GM23248 (cell line): Measurements from ENCODE around the gene ZNF143. TPM values are rescaled to one million over a fixed set of nuclear protein-coding genes. Genes with fewer than 3 reads are reported as not detected.
A peak's percentile ranks its signal among the peaks of the same experiment; 100 is the strongest.

Source experiments
- DNase-seq: peaks from one replicate; pipeline ENCODE4 v3.0.0-alpha.2; 2015
- H2AFZ ChIP-seq: fragments of 200-600 bp; sonication (generic); 2 replicates; pipeline ENCODE4 v1.6.1; 2016; ENCODE audit warnings: antibody characterized with exemption
- H3F3A ChIP-seq: fragments of 200-600 bp; sonication (generic); 2 replicates; pipeline ENCODE4 v1.6.1; 2016; ENCODE audit warnings: mild to moderate bottlenecking, antibody characterized with exemption, mixed run types; ENCODE audit not compliant: insufficient read depth
- H3K27ac ChIP-seq: fragments of 200-600 bp; sonication (generic); 2 replicates; pipeline ENCODE4 v1.5.1; 2016; ENCODE audit warnings: mild to moderate bottlenecking
- H3K27me3 ChIP-seq: fragments of 200-600 bp; sonication (generic); replicated peaks from 2 replicates; pipeline ENCODE4 v1.6.1; 2016; ENCODE audit warnings: mild to moderate bottlenecking; ENCODE audit not compliant: insufficient read depth
- H3K36me3 ChIP-seq: fragments of 200-600 bp; sonication (generic); 2 replicates; pipeline ENCODE4 v1.6.1; 2016; ENCODE audit warnings: low read depth, mild to moderate bottlenecking
- H3K4me1 ChIP-seq: fragments of 200-600 bp; sonication (generic); 2 replicates; pipeline ENCODE4 v1.6.1; 2016; ENCODE audit warnings: mild to moderate bottlenecking; ENCODE audit not compliant: insufficient read depth
- H3K4me2 ChIP-seq: fragments of 200-600 bp; sonication (generic); one replicate; pipeline ENCODE4 v1.6.1; 2016; ENCODE audit warnings: mild to moderate bottlenecking; ENCODE audit not compliant: unreplicated experiment
- H3K4me3 ChIP-seq: fragments of 200-600 bp; sonication (generic); 2 replicates; pipeline ENCODE4 v1.5.1; 2016; ENCODE audit warnings: mild to moderate bottlenecking
- H3K79me2 ChIP-seq: fragments of 200-600 bp; sonication (generic); 2 replicates; pipeline ENCODE4 v1.6.1; 2016; ENCODE audit warnings: mild to moderate bottlenecking; ENCODE audit not compliant: insufficient read depth
- H3K9ac ChIP-seq: fragments of 200-600 bp; sonication (generic); 2 replicates; pipeline ENCODE4 v1.6.1; 2016; ENCODE audit warnings: mild to moderate bottlenecking
- H3K9me2 ChIP-seq: fragments of 200-600 bp; sonication (generic); 2 replicates; pipeline ENCODE4 v1.6.1; 2016; ENCODE audit warnings: mixed run types, mild to moderate bottlenecking, moderate library complexity; ENCODE audit not compliant: insufficient read depth
- H3K9me3 ChIP-seq: fragments of 200-600 bp; sonication (generic); one replicate; pipeline ENCODE4 v1.6.1; 2017; ENCODE audit warnings: low read depth
- H4K20me1 ChIP-seq: fragments of 200-600 bp; sonication (generic); 2 replicates; pipeline ENCODE4 v1.6.0; 2016; ENCODE audit not compliant: insufficient read depth
- EZH2 ChIP-seq: fragments of 200-600 bp; sonication (generic); IDR thresholded peaks from 2 replicates; pipeline ENCODE4 v1.6.1; 2018; ENCODE audit warnings: antibody characterized with exemption, mild to moderate bottlenecking; ENCODE audit not compliant: insufficient read depth, poor library complexity, severe bottlenecking
- EZH2phosphoT487 ChIP-seq: fragments of 200-600 bp; sonication (generic); IDR thresholded peaks from 2 replicates; pipeline ENCODE4 v1.6.1; 2018; ENCODE audit warnings: antibody characterized with exemption, moderate library complexity, mild to moderate bottlenecking, low read depth; ENCODE audit not compliant: insufficient read depth
- WGBS, 2 experiments: methylation state at CpG; one replicate each; pipeline ENCODE4 v1.1.6; 2015 to 2017; ENCODE audit warnings: low lambda C conversion rate in 2 of 2, low coverage in 1 of 2; ENCODE audit errors: missing lambda C conversion rate in 2 of 2; 5-methylcytosine and 5-hydroxymethylcytosine counted together
- in situ Hi-C: fragments of 300-500 bp; cut with MboI; formaldehyde crosslinking; loops from 2 replicates; pipeline ENCODE4 v1.15.0; 2020
- polyA plus RNA-seq: library from polyadenylated mRNA; unstranded; fragments of >200 nt; fragmentation: Nextera tagmentation; extraction: Ambion mirVana; gene quantifications from 2 replicates; pipeline ENCODE4 v1.2.1, GENCODE V29; 2016
- total RNA-seq: library from RNA; depleted of rRNA; stranded (reverse); fragments of >200 nt; shearing (Covaris generic); gene quantifications from 2 replicates; pipeline ENCODE4 v1.2.3, GENCODE V29; 2014

ZNF143 gene
- total and polyA plus RNA-seq, 2 experiments from 2014 or later = 16.7 to 20.5 TPM

DNA sequence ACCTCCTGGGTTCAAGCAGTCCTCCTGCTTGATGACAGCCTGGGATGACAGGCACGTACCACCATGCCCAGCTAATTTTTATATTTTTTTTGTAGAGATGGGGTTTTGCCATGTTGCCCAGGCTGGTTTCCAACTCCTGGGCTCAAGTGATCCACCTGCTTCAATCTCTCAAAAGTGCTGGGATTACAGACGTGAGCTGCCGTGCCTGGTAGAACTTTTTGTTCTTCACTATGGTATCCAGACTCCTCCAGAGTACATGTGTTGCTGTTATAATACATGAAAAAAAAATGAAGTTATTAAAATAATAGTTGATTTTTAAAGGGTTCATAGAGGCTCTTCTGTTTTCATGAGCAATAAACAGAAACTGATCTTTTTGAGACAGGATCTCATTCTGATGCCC is 29.6 kb downstream of the ZNF143 start:
- Histone ChIP-seq H3K36me3 (peaks cover 13% of the 10 kb centered on the region; the same call in 1 of the 2 replicates), H4K20me1 (no peaks in the 10 kb centered on the region), H3K79me2 (peaks cover 4% of the 10 kb centered on the region; the same call in 1 of the 2 replicates), H3K27me3 (no peaks in the 10 kb centered on the region), H3K4me3 (no peak overlapping the region), H3K4me1 (peaks cover 31% of the 10 kb centered on the region), H3K27ac (peak overlapping the region; percentile 56; the same call in 1 of the 2 replicates), H2AFZ (no peak overlapping the region), H3K9me3 (no peaks in the 10 kb centered on the region), H3K4me2 (no peak overlapping the region), H3F3A (peaks cover 25% of the 10 kb centered on the region), H3K9me2 (no peaks in the 10 kb centered on the region), H3K9ac (no peak overlapping the region)
- in situ Hi-C loops = no loop called here
- WGBS, 2 experiments = 94 to 97% methylated on average over 3 of the region's 3 CpGs
- TF ChIP-seq EZH2phosphoT487 = no peak
- TF ChIP-seq EZH2 = no peak
- no peak for DNase-seq

DNA sequence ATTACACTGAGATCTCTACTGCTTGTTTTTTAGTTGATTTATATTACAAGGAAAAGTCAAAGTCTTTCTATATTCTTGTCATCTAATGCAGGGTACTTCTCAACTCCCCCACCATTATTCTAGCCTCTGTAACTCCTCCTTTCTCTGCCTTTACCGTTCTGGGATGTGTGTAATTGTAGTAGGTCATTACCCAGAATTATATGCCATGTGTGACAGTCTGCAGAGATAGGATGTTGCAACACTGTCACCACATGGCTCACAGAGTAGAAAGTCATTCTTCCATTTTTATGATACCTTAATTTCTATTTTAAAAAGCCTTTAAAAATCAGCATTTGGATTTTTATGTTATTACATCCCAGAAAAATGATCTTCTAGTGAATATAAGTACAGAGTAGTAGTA is 32.7 kb downstream of the ZNF143 start:
- Histone ChIP-seq H3K27ac (no peak overlapping the region), H3K79me2 (peaks cover 4% of the 10 kb centered on the region; the same call in 1 of the 2 replicates), H3K9me3 (no peaks in the 10 kb centered on the region), H3K4me1 (peaks cover 24% of the 10 kb centered on the region), H4K20me1 (no peaks in the 10 kb centered on the region), H3K4me2 (no peak overlapping the region), H3K27me3 (no peaks in the 10 kb centered on the region), H3K36me3 (peaks cover 33% of the 10 kb centered on the region; the same call in 1 of the 2 replicates), H3F3A (peaks cover 16% of the 10 kb centered on the region), H3K9me2 (no peaks in the 10 kb centered on the region), H3K9ac (no peak overlapping the region), H2AFZ (no peak overlapping the region), H3K4me3 (no peak overlapping the region)
- no peak for TF ChIP-seq EZH2
- TF ChIP-seq EZH2phosphoT487 = no peak
- in situ Hi-C loops = no loop called here
- DNase-seq = peak; percentile 28
- WGBS, 2 experiments = 4 to 14% methylated on average over 1 of the region's 1 CpG

- no peaks in the 10 kb centered on the region for H4K20me1 ChIP-seq
- H3F3A ChIP-seq = peaks cover 7% of the 10 kb centered on the region
- H3K9ac ChIP-seq = no peak overlapping the region
- no peak for DNase-seq
- no peaks in the 10 kb centered on the region for H3K9me2 ChIP-seq
- H3K27ac ChIP-seq = no peak overlapping the region
- in situ Hi-C loops = no loop called here
- H3K36me3 ChIP-seq = peaks cover 39% of the 10 kb centered on the region; the same call in 1 of the 2 replicates
- no peak overlapping the region for H3K4me3 ChIP-seq
- peaks cover 16% of the 10 kb centered on the region for H3K4me1 ChIP-seq
- no peaks in the 10 kb centered on the region for H3K9me3 ChIP-seq
- WGBS, 2 experiments = 83 to 86% methylated on average over 3 of the region's 3 CpGs
- no peak overlapping the region for H2AFZ ChIP-seq
- H3K27me3 ChIP-seq = no peaks in the 10 kb centered on the region
- no peak for TF ChIP-seq EZH2
- TF ChIP-seq EZH2phosphoT487 = no peak
- no peak overlapping the region for H3K4me2 ChIP-seq
- peaks cover 4% of the 10 kb centered on the region; the same call in 1 of the 2 replicates for H3K79me2 ChIP-seq
These were observed 33.5 kb downstream of the ZNF143 start for GRCh38 chr11:9494316-9494715.

DNA sequence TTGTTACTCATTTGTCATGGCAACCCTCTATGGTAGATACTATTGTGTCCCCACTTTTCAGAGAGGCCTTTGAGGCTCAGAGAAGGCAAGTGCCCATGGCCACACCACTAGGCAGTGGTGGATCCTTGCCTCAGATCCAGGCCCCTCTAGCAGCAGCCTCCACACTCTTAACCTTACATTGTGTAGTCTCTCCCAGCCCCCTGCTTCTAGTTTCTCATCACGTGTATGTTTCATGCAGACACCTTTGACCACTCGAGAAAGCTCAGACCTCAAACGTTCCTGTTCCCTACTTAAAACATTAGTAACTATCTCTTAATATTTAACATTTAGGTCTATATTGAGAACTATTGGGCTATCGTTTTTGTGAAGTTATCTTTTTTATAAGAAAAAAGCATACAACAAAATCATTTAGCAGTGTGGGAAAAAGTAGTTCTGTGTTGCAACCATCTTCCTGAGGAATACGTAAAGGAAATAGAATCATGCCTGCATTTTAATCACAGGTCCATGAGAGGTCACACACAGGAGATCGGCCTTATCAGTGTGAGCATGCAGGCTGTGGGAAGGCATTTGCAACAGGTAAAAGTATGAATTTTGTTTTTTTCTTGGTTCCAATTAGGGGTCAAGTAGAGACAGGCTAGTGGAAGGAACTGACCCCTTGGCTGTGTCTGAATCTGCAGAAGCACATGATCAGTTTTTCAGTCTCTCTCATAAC is 35.1 kb downstream of the ZNF143 start:
- no peak for DNase-seq
- H3F3A ChIP-seq = no peaks in the 10 kb centered on the region
- H3K4me3 ChIP-seq = no peak overlapping the region
- WGBS, 2 experiments = 93 to 97% methylated on average over 6 of the region's 6 CpGs
- no peaks in the 10 kb centered on the region for H3K9me3 ChIP-seq
- H3K4me1 ChIP-seq = peaks cover 7% of the 10 kb centered on the region; the same call in 1 of the 2 replicates
- in situ Hi-C loops = no loop called here
- H3K36me3 ChIP-seq = peaks cover 51% of the 10 kb centered on the region; the same call in 1 of the 2 replicates
- no peak overlapping the region for H3K9ac ChIP-seq
- no peaks in the 10 kb centered on the region for H3K27me3 ChIP-seq
- no peak overlapping the region for H3K27ac ChIP-seq
- TF ChIP-seq EZH2phosphoT487 = no peak
- TF ChIP-seq EZH2 = no peak
- no peaks in the 10 kb centered on the region for H4K20me1 ChIP-seq
- no peaks in the 10 kb centered on the region for H3K79me2 ChIP-seq
- H2AFZ ChIP-seq = no peak overlapping the region
- no peak overlapping the region for H3K4me2 ChIP-seq
- H3K9me2 ChIP-seq = no peaks in the 10 kb centered on the region
